HG03103 (cell line): ENCODE results near the gene NHLRC2.
"Not testable (repeated sequence)": the region's sequence is repeated elsewhere in the genome, so short reads cannot be mapped to it uniquely, and the experiment has no call there.

Experiments used
- ATAC-seq: cut with Tn5 transposase; IDR thresholded peaks from one replicate; pipeline ENCODE4 v1.9.1; 2021; ENCODE audit warnings: low read depth; ENCODE audit not compliant: unreplicated experiment

The NHLRC2 gene

DNA sequence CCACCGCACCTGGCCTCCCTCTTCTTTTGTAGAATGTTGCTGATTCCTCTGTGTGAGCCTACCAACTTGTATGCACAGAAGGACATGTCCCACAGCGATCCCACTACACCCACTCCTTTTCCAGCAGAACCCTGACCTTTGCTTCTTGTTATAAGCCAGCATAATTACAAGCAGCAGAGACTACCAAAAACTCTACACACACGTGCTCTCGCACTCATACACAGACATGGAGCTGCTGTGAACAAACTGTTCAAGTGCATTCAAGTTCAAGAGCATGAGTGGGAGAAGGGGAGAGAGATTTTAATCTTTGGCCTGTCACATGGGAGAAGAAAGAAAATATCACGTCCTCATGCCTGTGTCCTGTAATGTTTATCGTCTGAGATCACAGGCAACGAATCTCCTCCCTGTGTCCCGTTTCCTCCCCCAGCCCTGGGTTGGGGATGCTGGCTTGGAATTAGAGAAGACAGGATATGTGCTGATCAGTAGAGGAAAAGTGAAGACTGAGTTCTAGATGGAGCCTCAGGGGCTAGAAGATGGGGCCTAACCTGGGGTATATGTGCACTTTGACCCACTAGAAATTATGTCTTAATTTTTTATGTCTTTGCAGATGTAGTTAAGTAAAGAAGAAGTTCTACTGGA, 79.6 kb downstream of the NHLRC2 start:
- no peak for ATAC-seq

DNA sequence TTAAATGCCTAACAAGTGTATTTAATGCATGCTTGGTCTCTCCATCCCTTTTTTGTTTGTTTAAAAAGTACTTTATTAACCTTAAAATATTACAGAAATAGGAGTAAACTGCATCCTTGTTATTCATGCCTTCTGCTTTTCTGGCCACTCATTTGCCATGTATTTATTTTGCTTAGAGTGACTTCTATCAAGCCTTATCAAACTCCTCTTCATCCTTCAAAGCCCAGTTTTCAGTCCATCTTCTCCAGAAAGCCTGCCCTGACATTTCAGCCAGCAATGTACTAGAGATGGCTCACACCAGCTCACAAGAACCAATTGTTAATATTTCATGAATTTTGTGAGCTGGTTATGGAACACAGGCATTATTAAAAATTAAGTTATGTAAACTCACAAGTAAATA, 82.8 kb downstream of the NHLRC2 start:
- no peak for ATAC-seq

DNA sequence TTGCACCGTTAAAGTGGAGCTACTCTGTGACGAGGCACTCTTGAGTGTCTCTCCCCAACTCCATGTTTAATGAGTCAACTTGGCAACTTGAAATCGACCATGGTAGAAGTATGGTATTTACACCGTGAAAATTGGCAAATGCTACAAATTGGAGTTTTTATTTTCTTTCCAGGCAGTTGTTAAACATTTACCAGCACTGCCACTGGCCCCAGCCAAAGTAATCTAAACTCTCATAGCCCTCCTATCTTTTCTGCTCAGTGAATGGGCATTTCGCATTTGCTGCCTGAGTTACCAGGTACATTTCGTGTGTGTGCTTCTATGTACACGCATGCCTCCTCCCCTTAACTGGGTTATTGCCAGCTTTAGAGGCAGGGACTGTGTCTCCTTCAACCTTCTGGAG, 83.3 kb downstream of the NHLRC2 start:
- no peak for ATAC-seq

DNA sequence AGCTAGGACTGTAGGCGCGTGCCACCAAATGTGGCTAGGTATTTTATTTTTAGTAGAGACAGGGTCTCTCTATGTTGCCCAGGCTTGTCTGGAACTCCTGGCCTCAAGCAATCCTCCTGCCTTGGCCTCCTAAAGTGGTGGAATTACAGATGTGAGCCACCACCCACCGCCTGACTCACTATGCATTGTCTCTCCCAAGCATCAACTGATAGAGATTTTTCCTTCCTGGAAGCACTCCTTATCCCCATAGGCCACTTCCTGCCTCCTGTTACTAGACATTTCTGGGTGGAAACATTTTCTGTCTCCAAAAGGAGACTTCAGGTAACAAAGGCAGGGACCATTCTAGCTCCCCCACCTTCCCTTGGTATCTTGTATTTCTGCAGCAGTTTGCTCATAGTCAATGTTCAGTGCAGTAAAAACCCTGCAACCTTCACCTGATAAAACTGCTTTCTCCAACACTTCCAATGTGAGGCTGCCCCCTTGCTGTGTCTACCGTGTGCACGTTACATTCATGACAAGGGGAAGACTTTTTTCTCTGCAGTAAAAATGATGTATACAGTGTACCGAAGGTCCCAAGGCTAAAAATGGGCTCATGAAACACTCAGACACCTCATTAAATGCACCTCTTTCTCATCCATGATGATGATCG, 84.9 kb downstream of the NHLRC2 start:
- no peak for ATAC-seq

DNA sequence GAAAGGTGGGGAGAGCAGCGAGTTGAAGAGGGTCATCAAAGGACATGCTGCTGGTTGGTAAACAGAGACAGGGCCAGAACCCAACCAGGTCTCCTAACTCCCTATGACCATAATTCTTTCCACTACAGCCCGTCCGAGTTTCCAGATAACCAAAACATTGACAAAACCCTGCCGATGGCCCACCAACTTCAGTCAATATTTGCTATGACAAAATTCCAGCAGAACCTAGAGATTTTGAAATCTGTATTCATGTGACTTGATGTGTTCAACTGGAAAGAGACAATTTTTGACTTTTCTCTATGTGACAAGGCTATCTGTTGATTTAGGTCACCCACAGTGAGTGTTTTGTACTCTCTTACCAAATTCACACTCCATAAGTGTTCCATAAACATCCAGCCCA, 86.7 kb downstream of the NHLRC2 start:
- no peak for ATAC-seq

DNA sequence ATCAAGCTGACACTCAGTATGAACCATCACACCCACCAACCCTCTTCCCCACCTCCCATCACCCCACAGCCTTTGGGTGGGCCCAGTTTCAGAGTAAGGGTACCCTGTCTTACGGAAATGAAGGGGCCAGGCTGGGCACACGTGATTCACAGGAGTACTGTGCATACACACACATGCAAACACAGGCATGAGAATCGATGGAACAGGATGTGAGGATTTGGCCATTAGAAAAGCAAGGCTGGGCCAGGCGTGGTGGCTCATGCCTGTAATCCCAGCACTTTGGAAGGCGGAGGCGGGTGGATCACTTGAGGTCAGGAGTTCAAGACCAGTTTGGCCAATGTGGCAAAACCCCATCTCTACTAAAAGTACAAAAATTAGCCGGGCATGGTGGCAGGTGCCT, 88.7 kb downstream of the NHLRC2 start:
- ATAC-seq = not testable (repeated sequence)

DNA sequence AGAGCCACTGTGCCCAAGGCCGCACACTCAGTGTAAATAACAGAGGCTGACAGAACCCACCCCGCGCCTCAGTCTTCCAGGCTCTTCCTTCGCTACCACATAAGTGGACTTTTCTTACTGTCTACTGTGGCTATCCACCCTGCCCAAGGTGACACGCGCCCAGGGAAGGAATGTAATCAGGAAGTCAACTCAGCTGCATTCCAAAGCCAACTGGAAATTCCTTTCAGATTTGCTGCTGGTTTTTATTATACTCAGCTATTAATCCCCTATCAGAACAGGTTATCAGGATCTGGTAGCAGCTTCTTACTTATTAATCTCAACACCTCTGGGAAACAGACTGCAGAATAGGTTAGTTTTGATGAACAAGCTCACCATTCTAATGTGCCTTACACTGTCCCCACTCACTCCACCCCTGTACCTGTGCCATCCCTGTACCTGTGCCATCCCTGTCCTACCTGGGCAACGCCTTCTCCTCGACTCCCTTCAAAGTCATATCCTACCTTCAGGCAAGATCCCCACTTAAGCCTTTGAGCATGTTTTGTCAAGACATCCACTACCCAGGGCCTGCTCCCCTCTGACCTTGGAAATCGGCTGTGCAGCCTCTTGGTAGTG, 90.7 kb downstream of the NHLRC2 start:
- ATAC-seq = no peak

DNA sequence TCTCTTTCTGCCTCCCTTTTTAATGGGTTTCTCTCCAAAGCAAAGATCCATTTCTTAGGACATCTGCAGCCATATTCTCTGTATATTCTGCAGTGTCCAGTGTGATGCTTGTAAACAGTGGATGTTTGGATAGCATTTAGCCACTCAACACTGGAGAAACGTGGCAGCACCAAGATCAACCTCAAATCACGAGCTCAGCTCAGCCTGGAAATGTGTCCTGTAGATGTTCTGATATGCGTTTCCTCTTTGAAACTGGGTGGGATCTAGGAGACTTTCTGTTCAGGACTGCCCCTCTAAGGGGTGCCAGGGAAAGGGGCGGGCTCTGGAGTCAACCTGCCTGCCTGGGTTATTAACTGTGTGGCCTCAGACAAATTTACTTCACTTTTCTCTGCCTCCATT, 91.2 kb downstream of the NHLRC2 start:
- ATAC-seq = no peak

DNA sequence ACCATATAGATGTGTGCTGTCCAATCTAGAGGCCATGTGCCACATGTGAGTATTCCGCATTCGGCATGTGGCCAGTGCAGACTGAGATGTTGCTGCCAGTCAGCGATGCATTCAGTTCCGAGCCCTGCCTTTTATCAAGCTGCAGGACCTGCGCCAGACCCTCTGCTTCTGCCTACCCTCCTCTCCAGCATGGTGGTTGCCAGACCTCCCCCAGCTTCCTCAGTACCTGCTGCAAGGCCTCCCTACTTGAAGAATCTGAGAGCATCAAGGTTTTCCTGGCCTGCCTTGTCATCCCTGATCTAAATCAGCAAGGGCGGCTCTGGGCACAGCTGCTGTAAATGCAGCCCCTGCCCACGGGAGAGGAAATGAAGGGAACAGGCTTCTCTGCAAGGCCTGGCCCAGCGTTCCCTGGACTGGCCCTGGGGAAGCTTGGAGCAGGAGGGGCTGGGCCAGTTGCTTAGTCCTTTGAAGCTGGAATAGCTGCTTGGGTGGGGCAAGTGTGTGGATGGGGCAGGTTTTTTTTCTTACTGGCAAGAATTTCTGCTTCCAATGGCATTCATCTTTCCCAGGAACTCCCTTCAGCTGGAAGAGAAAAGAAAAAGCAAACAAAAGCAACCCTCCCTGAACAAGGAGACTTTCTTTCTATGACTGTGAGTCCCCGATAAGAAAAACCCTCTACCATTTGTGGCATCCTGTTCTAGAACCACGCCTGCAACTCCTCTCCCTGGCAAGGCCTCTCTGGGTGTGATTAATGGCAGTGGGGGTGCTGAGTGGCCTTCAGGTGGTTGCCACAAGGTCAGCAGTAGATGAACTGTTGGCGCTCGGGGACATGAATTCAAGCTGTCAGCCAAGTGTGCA, 93.0 kb downstream of the NHLRC2 start:
- no peak for ATAC-seq

DNA sequence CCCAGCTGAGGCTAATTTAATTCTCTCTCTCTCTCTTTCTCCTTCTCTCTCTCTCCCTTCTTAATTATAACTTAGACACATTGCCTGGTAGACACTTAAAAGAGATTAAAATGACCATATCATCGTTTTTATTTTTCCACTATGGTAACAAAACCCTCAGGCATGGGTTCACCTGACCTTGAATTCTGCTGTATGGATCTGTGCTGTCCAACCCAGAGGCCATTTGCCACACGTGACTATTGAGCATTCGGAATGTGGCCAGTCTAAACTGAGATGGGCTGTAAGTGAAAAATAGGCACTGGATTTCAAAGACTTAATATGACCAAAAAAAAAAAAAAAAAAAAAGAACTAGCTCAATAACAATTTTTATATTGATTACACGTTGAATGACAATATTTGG, 93.6 kb downstream of the NHLRC2 start:
- no peak for ATAC-seq

DNA sequence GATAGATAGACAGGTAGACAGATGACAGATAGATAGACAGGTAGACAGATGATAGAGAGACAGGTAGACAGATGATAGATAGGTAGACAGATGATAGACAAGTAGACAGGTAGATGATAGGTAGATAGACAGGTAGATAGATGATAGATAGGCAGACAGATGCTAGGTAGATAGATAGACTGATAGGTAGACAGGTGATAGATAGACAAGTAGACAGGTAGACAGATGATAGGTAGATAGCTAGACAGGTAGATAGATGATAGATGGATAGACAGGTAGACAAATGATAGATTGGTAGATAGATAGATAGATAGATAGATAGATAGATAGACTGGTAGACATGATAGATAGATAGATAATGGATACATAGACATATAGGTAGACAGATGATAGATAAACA, 95.8 kb downstream of the NHLRC2 start:
- ATAC-seq = no peak

DNA sequence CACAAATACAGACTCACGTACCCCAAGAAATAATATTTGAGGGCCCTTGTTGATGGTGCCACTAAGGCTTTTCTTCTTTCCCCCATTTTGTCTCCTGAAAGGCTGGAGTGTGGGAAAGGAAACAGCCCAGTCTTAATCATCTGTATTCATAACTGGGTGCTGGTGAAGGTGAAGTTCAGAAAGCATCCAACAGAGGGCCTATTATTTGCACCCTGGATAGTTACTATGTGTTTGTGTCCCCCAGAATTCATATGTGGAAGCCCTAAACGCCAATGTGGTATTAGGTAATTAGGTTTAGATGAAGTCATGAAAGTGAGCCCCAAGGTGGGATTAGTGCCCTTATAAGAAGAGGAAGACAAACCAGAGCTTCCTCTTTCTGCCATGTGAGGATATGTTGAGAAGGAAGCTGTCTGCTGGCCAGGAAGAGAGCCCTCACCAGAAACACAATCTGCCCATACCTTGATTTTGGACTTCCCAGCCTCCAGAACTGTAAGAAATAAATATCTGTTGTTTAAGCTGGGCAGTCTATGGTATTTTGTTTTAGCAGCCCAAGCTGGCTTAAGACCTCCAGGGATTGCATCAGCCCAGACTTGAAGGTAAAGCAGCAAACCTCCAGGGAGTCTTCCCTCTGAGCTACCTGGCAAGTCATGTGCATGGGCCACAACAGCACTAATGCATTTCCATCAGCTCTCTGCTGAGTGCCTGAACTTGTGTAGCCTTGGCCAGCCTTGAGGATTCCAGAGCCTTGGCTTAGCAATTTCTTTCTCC, 99.2 kb downstream of the NHLRC2 start:
- ATAC-seq = no peak

DNA sequence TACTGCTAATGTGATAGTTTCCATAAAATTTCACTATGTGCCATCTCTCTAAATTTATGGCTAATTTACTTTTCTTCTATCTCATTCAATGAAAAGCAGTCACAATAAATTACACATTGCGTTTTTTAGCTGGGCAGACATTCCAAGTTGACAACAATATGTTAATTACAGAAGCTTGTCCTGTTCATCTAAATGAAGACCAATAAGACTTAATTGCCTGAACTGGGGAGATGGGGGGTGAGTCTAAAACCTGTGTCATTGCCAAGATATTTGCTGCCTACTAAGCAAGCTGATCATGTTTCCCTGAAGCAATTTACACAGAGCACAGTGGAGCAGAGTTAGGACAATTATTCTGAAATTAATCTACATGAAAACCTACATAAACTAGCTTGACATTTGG, 99.9 kb downstream of the NHLRC2 start:
- no peak for ATAC-seq

DNA sequence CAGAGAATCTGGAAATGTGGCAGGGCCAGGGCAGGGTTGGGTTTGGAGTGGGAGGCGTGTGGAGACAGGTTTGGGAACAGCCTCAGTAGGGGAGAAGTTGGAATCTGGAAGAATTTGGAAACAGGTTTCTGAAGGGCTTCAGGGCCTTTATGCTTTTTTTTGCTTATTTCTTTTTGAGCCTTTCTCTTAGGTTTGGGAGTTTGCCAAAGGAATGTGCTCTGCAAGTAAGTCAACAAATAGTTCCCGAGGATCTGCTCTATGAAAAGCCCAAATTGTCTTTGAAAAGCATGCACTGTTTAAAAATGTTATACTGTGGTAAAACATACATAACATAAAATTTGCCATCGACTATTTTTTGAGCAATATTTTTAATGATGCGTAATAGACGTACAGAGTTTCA, 102.6 kb downstream of the NHLRC2 start:
- ATAC-seq = no peak

DNA sequence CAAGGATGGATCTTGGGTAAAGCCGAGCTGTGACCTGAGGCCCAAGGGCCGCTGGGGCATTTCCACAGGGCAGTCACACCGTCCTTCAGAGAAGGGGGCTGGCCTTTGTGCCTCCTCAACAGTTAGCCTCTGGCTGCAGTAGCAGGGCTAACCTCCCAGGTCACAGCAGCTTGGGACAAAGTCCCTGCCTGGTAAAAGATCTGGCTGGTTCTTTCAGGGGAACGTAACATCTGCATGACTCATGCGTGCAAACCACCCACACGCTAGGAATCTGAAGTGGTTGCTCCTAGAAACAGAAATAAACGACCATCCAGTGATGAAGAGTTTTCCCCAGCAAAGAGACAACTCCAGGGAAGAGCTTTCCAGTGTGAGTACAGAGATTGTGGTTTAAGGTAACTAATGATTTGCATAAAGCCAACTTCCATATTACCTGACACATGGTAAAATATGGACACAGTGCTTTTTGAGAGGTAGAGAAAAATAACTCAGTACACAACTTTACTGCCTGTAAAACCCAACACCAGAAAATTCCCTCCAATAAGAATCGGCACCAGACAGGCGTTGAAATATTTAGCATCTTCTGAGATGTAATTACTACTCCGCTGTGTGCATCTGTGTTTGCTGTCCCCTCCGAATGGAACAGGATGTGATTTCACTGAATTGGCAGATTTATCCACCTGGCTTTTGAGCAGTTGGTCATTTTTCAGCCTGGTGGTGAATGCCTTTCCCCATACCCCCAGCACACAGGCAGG, 104.3 kb downstream of the NHLRC2 start:
- no peak for ATAC-seq

DNA sequence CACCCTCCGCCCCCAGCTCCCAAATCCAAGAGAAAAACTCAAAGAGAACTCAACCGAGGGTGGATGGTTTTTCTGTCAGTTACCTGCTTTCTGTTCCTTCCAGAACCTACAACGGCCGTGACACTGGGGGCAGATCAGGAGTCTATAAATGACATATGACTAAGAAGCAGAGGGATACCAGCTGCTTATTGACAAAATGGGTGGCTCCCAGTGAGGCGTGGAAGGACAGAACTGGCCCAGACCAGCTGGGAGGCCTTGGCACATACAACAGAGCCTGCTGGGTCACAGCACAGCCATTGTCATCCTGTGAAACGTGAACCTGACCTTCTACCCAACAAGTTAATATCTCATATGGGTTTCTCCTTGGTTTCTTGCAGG, 104.9 kb downstream of the NHLRC2 start:
- peak; percentile 50 for ATAC-seq

DNA sequence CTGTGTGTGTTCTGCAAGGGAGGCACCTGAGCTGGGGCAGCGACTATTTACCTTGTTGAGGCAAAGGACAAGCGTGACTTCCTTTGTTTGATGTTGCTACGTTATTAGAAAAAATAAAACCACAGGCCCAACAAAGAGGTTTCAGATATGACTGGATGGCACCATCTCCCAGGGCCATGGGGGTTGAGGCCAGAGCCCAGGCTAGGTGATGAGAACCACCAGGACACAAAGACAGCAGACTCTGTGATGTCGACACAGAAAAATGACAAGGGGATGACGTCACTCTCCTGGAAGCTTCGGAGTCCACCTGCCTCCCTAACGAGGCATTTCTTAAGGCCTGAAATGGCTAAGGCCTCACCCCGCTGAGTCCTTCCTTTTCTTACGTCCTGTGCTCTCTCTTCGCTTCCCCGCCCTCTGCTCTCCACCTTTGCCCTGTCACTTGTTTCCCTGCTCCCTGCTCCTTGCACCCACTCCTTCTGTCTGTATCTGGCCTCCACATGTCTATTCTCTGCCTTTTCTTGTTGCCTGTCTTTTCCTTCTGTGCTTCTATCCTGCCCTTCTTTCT, 106.2 kb downstream of the NHLRC2 start:
- ATAC-seq = no peak

DNA sequence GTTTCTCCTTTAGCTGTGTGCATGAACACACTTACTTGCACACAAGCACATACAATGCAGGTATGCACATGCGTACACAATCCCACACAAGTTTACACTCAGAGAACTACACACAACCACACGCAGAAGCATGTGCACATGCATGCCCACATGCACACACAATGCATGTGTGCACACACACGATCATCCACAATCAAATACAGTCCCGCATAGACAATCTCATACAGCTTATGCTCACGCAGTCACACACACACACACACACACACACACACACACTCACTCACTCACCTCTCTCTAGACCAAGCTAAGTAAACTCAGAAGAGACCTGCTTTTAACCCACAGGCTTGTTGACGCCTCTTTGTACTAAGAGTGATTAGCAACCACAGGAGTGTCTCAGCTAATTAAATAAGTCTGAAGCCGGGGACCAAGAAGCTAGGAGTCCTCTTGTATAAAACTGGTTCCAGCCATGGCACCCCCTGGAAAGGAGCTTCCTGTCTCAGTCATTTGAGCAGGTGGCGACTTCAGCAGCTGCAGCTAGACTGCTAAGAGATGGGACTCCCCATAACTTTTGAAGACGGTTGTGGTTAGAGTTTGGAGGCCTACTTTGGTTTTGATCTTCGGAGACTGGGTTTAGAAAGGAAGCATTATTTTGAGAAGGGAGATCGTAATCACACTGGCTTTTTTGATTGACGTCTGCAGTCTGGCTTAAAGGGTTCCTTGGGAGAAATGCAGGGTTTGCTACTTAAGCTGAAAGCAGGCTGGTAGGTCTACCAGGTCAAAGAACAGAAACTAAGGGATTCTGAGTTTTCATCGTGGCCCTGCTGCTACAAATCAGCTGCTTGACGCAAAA, 106.9 kb downstream of the NHLRC2 start:
- peak; percentile 47 for ATAC-seq

DNA sequence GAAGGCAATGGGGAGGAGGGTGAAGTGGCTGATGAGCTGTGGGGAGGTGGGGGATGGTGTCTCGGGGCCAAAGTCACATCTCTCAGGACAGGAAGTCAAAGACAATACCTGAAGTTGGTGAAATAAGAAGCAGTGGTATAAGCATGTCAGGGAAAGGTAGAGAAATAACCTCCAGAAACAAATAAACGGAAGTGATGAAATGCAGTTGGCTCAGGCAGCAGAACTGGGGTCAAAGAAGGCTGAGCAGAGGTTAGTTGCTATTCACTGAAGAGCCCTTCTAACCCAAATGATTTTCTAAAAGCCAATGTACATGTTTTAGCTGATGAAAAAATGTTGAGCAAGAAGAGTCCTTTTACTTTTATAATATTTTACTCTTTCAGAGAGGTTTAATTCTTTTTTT, 110.6 kb downstream of the NHLRC2 start:
- ATAC-seq = no peak
